Mammary epithelial cell (primary cell): Measurements from ENCODE around the gene CALML5.

Experiments used
- EZH2 ChIP-seq: IDR thresholded peaks from 2 replicates; pipeline ENCODE4 v1.6.1; 2012; ENCODE audit warnings: low read length, inconsistent platforms, borderline replicate concordance
- TF ChIP-seq, protein P1 (sequence below), 2 donors: IDR thresholded peaks in 1 of 2; conservative IDR thresholded peaks in 1 of 2; 2 replicates each; pipeline ENCODE4 v1.5.1; 2011 to 2012; ENCODE audit warnings: inconsistent platforms in 2 of 2, low read length in 2 of 2, mild to moderate bottlenecking in 2 of 2, control low read depth in 1 of 2, low read depth in 1 of 2; ENCODE audit not compliant: insufficient read depth in 1 of 2; ENCODE audit errors: extremely low read depth in 1 of 2

DNA sequence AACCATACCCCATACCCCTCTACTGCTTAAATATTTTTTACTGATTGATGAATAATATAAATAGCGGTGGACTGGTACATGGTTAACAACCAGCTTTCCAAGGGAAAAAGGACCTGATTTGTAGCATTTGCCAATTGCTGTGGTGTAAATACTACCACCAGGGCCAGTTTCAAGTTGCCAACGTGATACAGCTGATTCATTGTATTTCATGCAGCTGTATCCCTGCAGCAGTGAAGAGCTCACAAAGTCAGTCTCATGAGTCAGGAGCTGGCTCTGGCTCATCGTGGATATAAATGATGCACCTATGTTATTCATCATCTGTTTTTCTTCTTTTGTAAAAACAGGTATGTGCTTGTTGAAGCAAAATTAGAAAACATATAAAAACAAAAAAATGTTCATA, 15.2 kb downstream of the CALML5 start:
- TF ChIP-seq, protein P1, sequence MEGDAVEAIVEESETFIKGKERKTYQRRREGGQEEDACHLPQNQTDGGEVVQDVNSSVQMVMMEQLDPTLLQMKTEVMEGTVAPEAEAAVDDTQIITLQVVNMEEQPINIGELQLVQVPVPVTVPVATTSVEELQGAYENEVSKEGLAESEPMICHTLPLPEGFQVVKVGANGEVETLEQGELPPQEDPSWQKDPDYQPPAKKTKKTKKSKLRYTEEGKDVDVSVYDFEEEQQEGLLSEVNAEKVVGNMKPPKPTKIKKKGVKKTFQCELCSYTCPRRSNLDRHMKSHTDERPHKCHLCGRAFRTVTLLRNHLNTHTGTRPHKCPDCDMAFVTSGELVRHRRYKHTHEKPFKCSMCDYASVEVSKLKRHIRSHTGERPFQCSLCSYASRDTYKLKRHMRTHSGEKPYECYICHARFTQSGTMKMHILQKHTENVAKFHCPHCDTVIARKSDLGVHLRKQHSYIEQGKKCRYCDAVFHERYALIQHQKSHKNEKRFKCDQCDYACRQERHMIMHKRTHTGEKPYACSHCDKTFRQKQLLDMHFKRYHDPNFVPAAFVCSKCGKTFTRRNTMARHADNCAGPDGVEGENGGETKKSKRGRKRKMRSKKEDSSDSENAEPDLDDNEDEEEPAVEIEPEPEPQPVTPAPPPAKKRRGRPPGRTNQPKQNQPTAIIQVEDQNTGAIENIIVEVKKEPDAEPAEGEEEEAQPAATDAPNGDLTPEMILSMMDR (conservative IDR thresholded peaks at IDR 0.05 in 1 of 2, IDR thresholded peaks at IDR 0.05 in 1 of 2; ENCODE audit: extremely low read depth in 1 of 2, insufficient read depth in 1 of 2, low read depth in 1 of 2, low read length in 2 of 2) = no peak
- TF ChIP-seq EZH2 = no peak
